Measurements from ENCODE around the gene BANF1. TPM values are rescaled to one million over a fixed set of nuclear protein-coding genes. Genes with fewer than 3 reads are reported as not detected.
A peak's percentile ranks its signal among the peaks of the same experiment; 100 is the strongest.

The BANF1 gene
- total and polyA plus RNA-seq, 9 of the 15 experiments (the other 6 are each of a cell fraction or from before 2014, with no cell fraction given) = 108 to 651 (median 263) TPM

DNA sequence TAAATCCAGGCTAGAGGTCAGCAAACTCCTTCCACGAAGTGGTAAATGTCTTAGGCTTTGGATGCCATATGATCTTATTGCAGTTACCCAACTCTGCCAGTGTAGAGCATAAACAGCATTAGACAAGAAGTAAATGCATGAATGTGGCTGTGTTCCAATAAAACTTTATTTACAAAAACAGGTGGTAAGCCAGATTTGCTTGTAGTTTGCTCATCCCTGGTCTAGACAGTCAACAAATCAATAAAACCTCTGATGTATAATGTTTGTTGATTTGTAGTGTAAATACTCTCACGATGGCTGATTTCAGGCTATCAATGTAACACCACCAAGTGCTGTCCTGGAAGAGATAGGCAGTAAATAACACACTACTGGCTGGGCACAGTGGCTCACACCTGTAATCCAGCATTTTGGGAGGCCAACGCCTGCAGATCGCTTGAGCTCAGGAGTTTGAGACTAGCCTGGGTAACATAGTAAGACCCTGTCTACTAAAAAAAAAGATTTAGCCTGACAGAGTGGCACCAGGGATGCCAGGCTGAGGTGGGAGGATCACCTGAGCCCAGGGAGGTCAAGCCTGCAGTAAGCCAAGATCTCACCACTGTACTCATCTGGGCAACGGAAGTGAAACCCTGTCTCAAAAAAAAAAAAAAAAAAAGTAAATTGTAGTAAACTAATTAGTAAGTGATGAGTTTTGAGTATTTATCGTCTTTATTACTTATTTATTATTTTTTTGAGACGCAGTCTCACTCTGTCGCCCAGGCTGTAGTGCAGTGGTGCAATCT is 30.8 kb downstream of the BANF1 start:
- DNase-seq (ENCODE audit: extremely low read depth in 1 of 4, low spot score in 3 of 4) (no peak), ATAC-seq (no peak), FAIRE-seq (no peak)
- Histone ChIP-seq H3K4me3 (no peak overlapping the region), H3K4me2 (ENCODE audit: insufficient read depth, low read length) (no peak overlapping the region), H3K9me1 (ENCODE audit: control insufficient read depth, insufficient read depth, low read length) (no peaks in the 10 kb centered on the region), H2AFZ (ENCODE audit: low read depth, low read length) (no peak overlapping the region), H3K27me3 (ENCODE audit: control insufficient read depth in 2 of 2, insufficient read depth in 2 of 2, low read length in 2 of 2) (peaks cover 2 to 5% of the 10 kb centered on the region in 2 experiments; a peak in 3 of 5 replicates), H3K79me2 (ENCODE audit: control insufficient read depth, insufficient read depth, low read length) (no peaks in the 10 kb centered on the region), H3K4me1 (replicated peaks in 1 of 2; ENCODE audit: control insufficient read depth in 2 of 2, insufficient read depth in 2 of 2, low read length in 2 of 2) (no peaks in the 10 kb centered on the region), H3K36me3 (ENCODE audit: control insufficient read depth, insufficient read depth, low read length) (no peaks in the 10 kb centered on the region), H4K20me1 (replicated peaks; ENCODE audit: control insufficient read depth, insufficient read depth, low read length) (no peaks in the 10 kb centered on the region), H3K27ac (ENCODE audit: extremely low read depth, low read depth, low read length) (no peak overlapping the region), H3K9ac (ENCODE audit: insufficient read depth in 1 of 2, low read depth in 2 of 2, low read length in 2 of 2) (no peak overlapping the region), H3K9me3 (replicated peaks; ENCODE audit: control insufficient read depth, insufficient read depth, low read depth, low read length) (peaks cover 3% of the 10 kb centered on the region; the same call in 1 of the 2 replicates)
- BruUV-seq (replicated peaks) = no TSS peak
- in situ Hi-C loops (cut with MboI) (no loop called here), intact Hi-C loops (cut with micrococcal nuclease) (no loop called here)
- TF ChIP-seq, protein P1, sequence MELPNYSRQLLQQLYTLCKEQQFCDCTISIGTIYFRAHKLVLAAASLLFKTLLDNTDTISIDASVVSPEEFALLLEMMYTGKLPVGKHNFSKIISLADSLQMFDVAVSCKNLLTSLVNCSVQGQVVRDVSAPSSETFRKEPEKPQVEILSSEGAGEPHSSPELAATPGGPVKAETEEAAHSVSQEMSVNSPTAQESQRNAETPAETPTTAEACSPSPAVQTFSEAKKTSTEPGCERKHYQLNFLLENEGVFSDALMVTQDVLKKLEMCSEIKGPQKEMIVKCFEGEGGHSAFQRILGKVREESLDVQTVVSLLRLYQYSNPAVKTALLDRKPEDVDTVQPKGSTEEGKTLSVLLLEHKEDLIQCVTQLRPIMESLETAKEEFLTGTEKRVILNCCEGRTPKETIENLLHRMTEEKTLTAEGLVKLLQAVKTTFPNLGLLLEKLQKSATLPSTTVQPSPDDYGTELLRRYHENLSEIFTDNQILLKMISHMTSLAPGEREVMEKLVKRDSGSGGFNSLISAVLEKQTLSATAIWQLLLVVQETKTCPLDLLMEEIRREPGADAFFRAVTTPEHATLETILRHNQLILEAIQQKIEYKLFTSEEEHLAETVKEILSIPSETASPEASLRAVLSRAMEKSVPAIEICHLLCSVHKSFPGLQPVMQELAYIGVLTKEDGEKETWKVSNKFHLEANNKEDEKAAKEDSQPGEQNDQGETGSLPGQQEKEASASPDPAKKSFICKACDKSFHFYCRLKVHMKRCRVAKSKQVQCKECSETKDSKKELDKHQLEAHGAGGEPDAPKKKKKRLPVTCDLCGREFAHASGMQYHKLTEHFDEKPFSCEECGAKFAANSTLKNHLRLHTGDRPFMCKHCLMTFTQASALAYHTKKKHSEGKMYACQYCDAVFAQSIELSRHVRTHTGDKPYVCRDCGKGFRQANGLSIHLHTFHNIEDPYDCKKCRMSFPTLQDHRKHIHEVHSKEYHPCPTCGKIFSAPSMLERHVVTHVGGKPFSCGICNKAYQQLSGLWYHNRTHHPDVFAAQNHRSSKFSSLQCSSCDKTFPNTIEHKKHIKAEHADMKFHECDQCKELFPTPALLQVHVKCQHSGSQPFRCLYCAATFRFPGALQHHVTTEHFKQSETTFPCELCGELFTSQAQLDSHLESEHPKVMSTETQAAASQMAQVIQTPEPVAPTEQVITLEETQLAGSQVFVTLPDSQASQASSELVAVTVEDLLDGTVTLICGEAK (IDR thresholded peaks at IDR 0.05) = peak; percentile 97
- TF ChIP-seq, protein P1 (CRISPR knock-in tag; IDR thresholded peaks at IDR 0.05) = peak; percentile 96
- TF ChIP-seq HNRNPL (IDR thresholded peaks at IDR 0.05; ENCODE audit: low read depth, low read length) (no peak), KLF16 (IDR thresholded peaks at IDR 0.05) (no peak), HDAC1 (IDR thresholded peaks at IDR 0.05) (no peak), MTA2 (IDR thresholded peaks at IDR 0.05; ENCODE audit: low read depth) (no peak)
- TF ChIP-seq, protein P2, sequence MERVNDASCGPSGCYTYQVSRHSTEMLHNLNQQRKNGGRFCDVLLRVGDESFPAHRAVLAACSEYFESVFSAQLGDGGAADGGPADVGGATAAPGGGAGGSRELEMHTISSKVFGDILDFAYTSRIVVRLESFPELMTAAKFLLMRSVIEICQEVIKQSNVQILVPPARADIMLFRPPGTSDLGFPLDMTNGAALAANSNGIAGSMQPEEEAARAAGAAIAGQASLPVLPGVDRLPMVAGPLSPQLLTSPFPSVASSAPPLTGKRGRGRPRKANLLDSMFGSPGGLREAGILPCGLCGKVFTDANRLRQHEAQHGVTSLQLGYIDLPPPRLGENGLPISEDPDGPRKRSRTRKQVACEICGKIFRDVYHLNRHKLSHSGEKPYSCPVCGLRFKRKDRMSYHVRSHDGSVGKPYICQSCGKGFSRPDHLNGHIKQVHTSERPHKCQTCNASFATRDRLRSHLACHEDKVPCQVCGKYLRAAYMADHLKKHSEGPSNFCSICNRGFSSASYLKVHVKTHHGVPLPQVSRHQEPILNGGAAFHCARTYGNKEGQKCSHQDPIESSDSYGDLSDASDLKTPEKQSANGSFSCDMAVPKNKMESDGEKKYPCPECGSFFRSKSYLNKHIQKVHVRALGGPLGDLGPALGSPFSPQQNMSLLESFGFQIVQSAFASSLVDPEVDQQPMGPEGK (CRISPR knock-in tag; IDR thresholded peaks at IDR 0.05; ENCODE audit: borderline replicate concordance) = no peak
- TF ChIP-seq, protein P3, sequence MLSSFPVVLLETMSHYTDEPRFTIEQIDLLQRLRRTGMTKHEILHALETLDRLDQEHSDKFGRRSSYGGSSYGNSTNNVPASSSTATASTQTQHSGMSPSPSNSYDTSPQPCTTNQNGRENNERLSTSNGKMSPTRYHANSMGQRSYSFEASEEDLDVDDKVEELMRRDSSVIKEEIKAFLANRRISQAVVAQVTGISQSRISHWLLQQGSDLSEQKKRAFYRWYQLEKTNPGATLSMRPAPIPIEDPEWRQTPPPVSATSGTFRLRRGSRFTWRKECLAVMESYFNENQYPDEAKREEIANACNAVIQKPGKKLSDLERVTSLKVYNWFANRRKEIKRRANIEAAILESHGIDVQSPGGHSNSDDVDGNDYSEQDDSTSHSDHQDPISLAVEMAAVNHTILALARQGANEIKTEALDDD (IDR thresholded peaks at IDR 0.05) = no peak
- 25% methylated on average over 8 of the region's 8 CpGs for WGBS (ENCODE audit: insufficient coverage, low coverage, missing lambda C conversion rate)
- ChIA-PET CTCF (ENCODE audit: low intra/inter-chr PET ratio) (no interaction called here), POLR2A (interaction anchor here (0.6 kb wide), 1 partner anchor 133 kb away, joined by 3 read pairs; the partner anchor contains the start of gene FOSL1)
